KMS-11 (cell line): ENCODE results near the gene TEX14.

ENCODE experiments used
- H2AFZ ChIP-seq: fragments of 200-600 bp; sonication (generic); 2 replicates; pipeline ENCODE4 v1.6.1; 2016; ENCODE audit warnings: antibody characterized with exemption, mixed run types, low read depth
- H3K27ac ChIP-seq: fragments of 200-600 bp; sonication (generic); 2 replicates; pipeline ENCODE4 v1.6.1; 2016; ENCODE audit warnings: mild to moderate bottlenecking, mixed run types
- H3K27me3 ChIP-seq: fragments of 200-600 bp; sonication (generic); 2 replicates; pipeline ENCODE4 v1.6.1; 2017; ENCODE audit warnings: mild to moderate bottlenecking, low read depth, mixed run types, moderate library complexity; ENCODE audit not compliant: insufficient read depth
- H3K36me3 ChIP-seq: fragments of 200-600 bp; sonication (generic); 2 replicates; pipeline ENCODE4 v1.6.1; 2017; ENCODE audit warnings: mild to moderate bottlenecking, mixed run types; ENCODE audit not compliant: insufficient read depth
- H3K4me1 ChIP-seq: fragments of 200-600 bp; sonication (generic); 2 replicates; pipeline ENCODE4 v1.6.1; 2016; ENCODE audit warnings: mild to moderate bottlenecking, low read depth, mixed run types; ENCODE audit not compliant: poor library complexity, severe bottlenecking
- H3K4me2 ChIP-seq: fragments of 200-600 bp; sonication (generic); 2 replicates; pipeline ENCODE4 v1.7.0; 2016; ENCODE audit warnings: mild to moderate bottlenecking, mixed run types
- H3K4me3 ChIP-seq: fragments of 200-600 bp; sonication (generic); IDR thresholded peaks from 2 replicates; pipeline ENCODE4 v1.6.1; 2017; ENCODE audit warnings: low read depth, low read length, mixed read lengths; ENCODE audit not compliant: insufficient read depth
- H3K79me2 ChIP-seq: fragments of 200-600 bp; sonication (generic); 2 replicates; pipeline ENCODE4 v1.6.1; 2016; ENCODE audit warnings: low read depth, mixed run types; ENCODE audit not compliant: insufficient read depth
- H3K9ac ChIP-seq: fragments of 200-600 bp; sonication (generic); 2 replicates; pipeline ENCODE4 v1.6.1; 2016; ENCODE audit warnings: mild to moderate bottlenecking, mixed run types
- H4K20me1 ChIP-seq: fragments of 200-600 bp; sonication (generic); 2 replicates; pipeline ENCODE4 v1.6.1; 2016; ENCODE audit warnings: mild to moderate bottlenecking, mixed run types; ENCODE audit not compliant: insufficient read depth
- TF ChIP-seq, protein P1 (sequence below): fragments of 200-600 bp; sonication (generic); conservative IDR thresholded peaks from 2 replicates; pipeline ENCODE4 v1.6.1; 2017; ENCODE audit warnings: low read depth, mild to moderate bottlenecking, antibody characterized with exemption, low read length, moderate library complexity, mixed read lengths

Gene TEX14

GRCh38 chr17:58611331-58611730 lies 80.5 kb downstream of the TEX14 start:
- H3K27ac ChIP-seq, result no peak overlapping the region
- H3K27me3 ChIP-seq, result no peaks in the 10 kb centered on the region
- H4K20me1 ChIP-seq, result no peaks in the 10 kb centered on the region
- TF ChIP-seq, protein P1, sequence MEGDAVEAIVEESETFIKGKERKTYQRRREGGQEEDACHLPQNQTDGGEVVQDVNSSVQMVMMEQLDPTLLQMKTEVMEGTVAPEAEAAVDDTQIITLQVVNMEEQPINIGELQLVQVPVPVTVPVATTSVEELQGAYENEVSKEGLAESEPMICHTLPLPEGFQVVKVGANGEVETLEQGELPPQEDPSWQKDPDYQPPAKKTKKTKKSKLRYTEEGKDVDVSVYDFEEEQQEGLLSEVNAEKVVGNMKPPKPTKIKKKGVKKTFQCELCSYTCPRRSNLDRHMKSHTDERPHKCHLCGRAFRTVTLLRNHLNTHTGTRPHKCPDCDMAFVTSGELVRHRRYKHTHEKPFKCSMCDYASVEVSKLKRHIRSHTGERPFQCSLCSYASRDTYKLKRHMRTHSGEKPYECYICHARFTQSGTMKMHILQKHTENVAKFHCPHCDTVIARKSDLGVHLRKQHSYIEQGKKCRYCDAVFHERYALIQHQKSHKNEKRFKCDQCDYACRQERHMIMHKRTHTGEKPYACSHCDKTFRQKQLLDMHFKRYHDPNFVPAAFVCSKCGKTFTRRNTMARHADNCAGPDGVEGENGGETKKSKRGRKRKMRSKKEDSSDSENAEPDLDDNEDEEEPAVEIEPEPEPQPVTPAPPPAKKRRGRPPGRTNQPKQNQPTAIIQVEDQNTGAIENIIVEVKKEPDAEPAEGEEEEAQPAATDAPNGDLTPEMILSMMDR, result no peak
- no peaks in the 10 kb centered on the region; the same call in 1 of the 2 replicates for H3K36me3 ChIP-seq
- peaks cover 14% of the 10 kb centered on the region for H3K4me1 ChIP-seq
- H3K9ac ChIP-seq, result no peak overlapping the region
- no peak overlapping the region for H2AFZ ChIP-seq
- H3K4me2 ChIP-seq, result no peak overlapping the region
- no peak overlapping the region for H3K4me3 ChIP-seq
- H3K79me2 ChIP-seq, result no peaks in the 10 kb centered on the region

- Histone ChIP-seq H3K36me3 (no peaks in the 10 kb centered on the region; the same call in 1 of the 2 replicates), H3K27ac (no peak overlapping the region), H3K9ac (no peak overlapping the region), H3K4me1 (peaks cover 12% of the 10 kb centered on the region), H3K4me3 (no peak overlapping the region), H3K4me2 (no peak overlapping the region), H2AFZ (no peak overlapping the region), H3K79me2 (no peaks in the 10 kb centered on the region), H4K20me1 (no peaks in the 10 kb centered on the region), H3K27me3 (no peaks in the 10 kb centered on the region)
- TF ChIP-seq, protein P1, result no peak
Observed at GRCh38 chr17:58606934-58607333, 84.9 kb downstream of the TEX14 start.

DNA sequence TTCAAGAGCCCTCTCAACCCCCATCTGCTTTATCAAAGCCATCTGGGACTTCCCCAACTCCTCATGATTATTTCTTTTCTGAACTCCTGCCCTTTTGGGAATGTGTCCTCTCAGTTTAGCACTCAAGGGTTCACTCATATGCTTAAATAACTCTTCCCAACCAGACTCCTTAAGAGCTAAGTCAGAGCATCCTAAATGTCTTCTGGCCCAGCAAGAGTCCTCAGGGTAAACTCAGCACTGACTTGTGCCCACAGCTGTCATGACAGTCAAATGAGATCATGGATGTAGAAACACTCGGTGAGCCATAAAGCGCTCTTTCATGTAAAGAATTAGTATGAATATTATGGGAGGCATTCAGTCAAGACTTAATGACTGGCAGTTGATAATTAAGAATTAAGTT lies 85.9 kb downstream of the TEX14 start:
- Histone ChIP-seq H4K20me1 (no peaks in the 10 kb centered on the region), H3K27me3 (no peaks in the 10 kb centered on the region), H3K4me1 (peaks cover 12% of the 10 kb centered on the region), H3K9ac (no peak overlapping the region), H3K79me2 (no peaks in the 10 kb centered on the region), H3K36me3 (no peaks in the 10 kb centered on the region; the same call in 1 of the 2 replicates), H3K4me3 (no peak overlapping the region), H2AFZ (no peak overlapping the region), H3K4me2 (no peak overlapping the region), H3K27ac (no peak overlapping the region)
- TF ChIP-seq, protein P1, result no peak

DNA sequence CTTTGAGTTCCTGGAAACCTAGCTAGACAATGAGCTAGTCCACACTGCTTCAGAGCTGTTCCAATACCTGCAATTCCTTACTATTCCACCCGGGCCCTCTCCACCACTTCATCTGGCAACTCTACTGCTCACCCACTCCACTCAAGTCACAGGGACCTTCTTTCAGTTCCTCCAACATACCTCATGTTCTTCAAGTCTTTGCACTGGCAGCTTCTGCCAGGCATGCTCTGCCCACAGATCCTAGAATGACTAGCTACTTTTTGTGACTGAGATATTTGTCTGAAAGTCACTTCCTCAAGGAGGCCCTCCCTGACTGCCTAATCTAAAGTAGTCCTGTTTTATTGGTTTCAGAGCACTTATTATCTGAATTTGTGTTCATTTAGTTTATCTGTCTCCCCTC lies 86.4 kb downstream of the TEX14 start:
- no peak overlapping the region for H3K4me3 ChIP-seq
- no peak overlapping the region for H3K27ac ChIP-seq
- H3K4me2 ChIP-seq, result no peak overlapping the region
- no peaks in the 10 kb centered on the region for H3K27me3 ChIP-seq
- no peaks in the 10 kb centered on the region for H3K79me2 ChIP-seq
- TF ChIP-seq, protein P1, result no peak
- H3K9ac ChIP-seq, result no peak overlapping the region
- peaks cover 12% of the 10 kb centered on the region for H3K4me1 ChIP-seq
- H2AFZ ChIP-seq, result no peak overlapping the region
- H3K36me3 ChIP-seq, result no peaks in the 10 kb centered on the region; the same call in 1 of the 2 replicates
- no peaks in the 10 kb centered on the region for H4K20me1 ChIP-seq

GRCh38 chr17:58601976-58602375 lies 89.9 kb downstream of the TEX14 start:
- no peak overlapping the region for H2AFZ ChIP-seq
- H3K4me2 ChIP-seq, result no peak overlapping the region
- no peaks in the 10 kb centered on the region for H3K27me3 ChIP-seq
- peaks cover 12% of the 10 kb centered on the region for H3K4me1 ChIP-seq
- H3K4me3 ChIP-seq, result no peak overlapping the region
- no peaks in the 10 kb centered on the region; the same call in 1 of the 2 replicates for H3K36me3 ChIP-seq
- H3K9ac ChIP-seq, result no peak overlapping the region
- H3K27ac ChIP-seq, result no peak overlapping the region
- TF ChIP-seq, protein P1, result no peak
- H3K79me2 ChIP-seq, result no peaks in the 10 kb centered on the region
- no peaks in the 10 kb centered on the region for H4K20me1 ChIP-seq
